HepG2 (cell line): ENCODE measurements around the gene EIF4G3. TPM values are rescaled to one million over a fixed set of nuclear protein-coding genes. Genes with fewer than 3 reads are reported as not detected.

Experiments used
- FOSL2 ChIP-seq: sonication (generic); formaldehyde crosslinking; IDR thresholded peaks from 2 replicates; pipeline ENCODE4 v1.4.0; 2020; ENCODE audit warnings: missing genetic modification reagents
- HMG20B ChIP-seq: conservative IDR thresholded peaks from 2 replicates; pipeline ENCODE4 v1.6.1; 2016; ENCODE audit warnings: missing genetic modification reagents, missing compliant biosample characterization
- KDM2A ChIP-seq: sonication (generic); formaldehyde crosslinking; IDR thresholded peaks from 2 replicates; pipeline ENCODE4 v1.4.0; 2020; ENCODE audit warnings: low read depth, missing genetic modification reagents, borderline replicate concordance
- MBNL3 ChIP-seq: fragments of 250-450 bp; sonication (Bioruptor Pico); conservative IDR thresholded peaks from 2 replicates; pipeline ENCODE4 v1.8.0; 2022; ENCODE audit warnings: mild to moderate bottlenecking, inconsistent platforms
- MNT ChIP-seq: fragments of 450-650 bp; IDR thresholded peaks from 2 replicates; pipeline ENCODE4 v1.6.1; 2016
- MXI1 ChIP-seq: IDR thresholded peaks from 3 replicates; pipeline ENCODE4 v1.6.1; 2012; ENCODE audit warnings: low read depth, low read length, inconsistent platforms, borderline replicate concordance
- NFE2L1 ChIP-seq: sonication (generic); formaldehyde crosslinking; IDR thresholded peaks from 2 replicates; pipeline ENCODE4 v1.4.0; 2020; ENCODE audit warnings: missing genetic modification reagents, mild to moderate bottlenecking, borderline replicate concordance
- NR2F6 ChIP-seq, 2 experiments: IDR thresholded peaks; 2 replicates each; pipeline ENCODE4 v1.6.1; 2016; ENCODE audit warnings: antibody characterized with exemption in 1 of 2, mild to moderate bottlenecking in 1 of 2
- PRPF4 ChIP-seq: fragments of 200-400 bp; formaldehyde crosslinking; IDR thresholded peaks from 2 replicates; pipeline ENCODE4 v1.6.1; 2016; ENCODE audit warnings: low read length, low read depth; ENCODE audit not compliant: poor library complexity, severe bottlenecking
- SMC3 ChIP-seq: IDR thresholded peaks from 2 replicates; pipeline ENCODE4 v1.6.1; 2011; ENCODE audit warnings: low read length, improper control_type of control experiment
- TMF1 ChIP-seq: sonication (generic); formaldehyde crosslinking; IDR thresholded peaks from 2 replicates; pipeline ENCODE4 v1.8.1; 2022; ENCODE audit warnings: low read depth, missing genetic modification reagents
- ZNF143 ChIP-seq: sonication (generic); formaldehyde crosslinking; IDR thresholded peaks from 2 replicates; pipeline ENCODE4 v1.4.0; 2020; ENCODE audit warnings: missing genetic modification reagents
- ZNF235 ChIP-seq: sonication (generic); formaldehyde crosslinking; IDR thresholded peaks from 2 replicates; pipeline ENCODE4 v1.8.1; 2023; ENCODE audit warnings: mild to moderate bottlenecking, missing genetic modification reagents, borderline replicate concordance
- ZNF264 ChIP-seq: sonication (generic); formaldehyde crosslinking; IDR thresholded peaks from 2 replicates; pipeline ENCODE4 v1.4.0; 2020; ENCODE audit warnings: missing genetic modification reagents
- ZNF326 ChIP-seq: sonication (generic); formaldehyde crosslinking; IDR thresholded peaks from 2 replicates; pipeline ENCODE4 v1.4.0; 2020; ENCODE audit warnings: missing genetic modification reagents, borderline replicate concordance
- ZNF512B ChIP-seq: sonication (generic); formaldehyde crosslinking; IDR thresholded peaks from 2 replicates; pipeline ENCODE4 v1.5.1; 2020; ENCODE audit warnings: missing genetic modification reagents, mild to moderate bottlenecking, borderline replicate concordance
- ZNF552 ChIP-seq: sonication (generic); formaldehyde crosslinking; IDR thresholded peaks from 2 replicates; pipeline ENCODE4 v1.9.0; 2022; ENCODE audit warnings: missing genetic modification reagents, mild to moderate bottlenecking, borderline replicate concordance
- ZNF597 ChIP-seq: sonication (generic); formaldehyde crosslinking; IDR thresholded peaks from 2 replicates; pipeline ENCODE4 v1.5.0; 2020; ENCODE audit warnings: missing genetic modification reagents
- ZNF7 ChIP-seq: IDR thresholded peaks from 2 replicates; pipeline ENCODE4 v1.6.1; 2016; ENCODE audit warnings: missing biosample characterization, missing genetic modification reagents
- ZNF709 ChIP-seq: sonication (generic); formaldehyde crosslinking; IDR thresholded peaks from 2 replicates; pipeline ENCODE4 v1.5.0; 2020; ENCODE audit warnings: mild to moderate bottlenecking, missing genetic modification reagents
- ZNF790 ChIP-seq: sonication (generic); formaldehyde crosslinking; IDR thresholded peaks from 2 replicates; pipeline ENCODE4 v1.8.0; 2022; ENCODE audit warnings: missing genetic modification reagents, mild to moderate bottlenecking, borderline replicate concordance
- polyA plus RNA-seq, 8 experiments: library from polyadenylated mRNA; depleted of rRNA in 3 of 8; stranded (reverse) in 7 of 8; unstranded in 1 of 8; fragments of >200 nt; fragmentation: Illumina TruSeq in 4 of 8; extraction: Trizol in 4 of 8; gene quantifications; 2 replicates each; pipeline versions ENCODE4 v1.2.1 to v1.2.3, GENCODE V29; 2011 to 2016; ENCODE audit warnings: low read depth in 4 of 8, missing spikeins in 1 of 8, mixed read lengths in 1 of 8; ENCODE audit not compliant: insufficient read depth in 1 of 8
- total RNA-seq, 5 experiments: library from RNA; depleted of rRNA; stranded (reverse); fragments of >200 nt; fragmentation: Illumina TruSeq; extraction: Trizol; gene quantifications; 2 replicates each; pipeline ENCODE4 v1.2.3, GENCODE V29; 2016; ENCODE audit warnings: low read depth in 1 of 5
- TF ChIP-seq, protein P1 (sequence below): sonication (generic); formaldehyde crosslinking; IDR thresholded peaks from 2 replicates; pipeline ENCODE4 v1.9.0; 2021; ENCODE audit warnings: missing genetic modification reagents, borderline replicate concordance

The EIF4G3 gene
- total and polyA plus RNA-seq, 2 of the 13 experiments (the other 11 are each of a cell fraction or from before 2014, with no cell fraction given) = 22.2 to 27.6 TPM

DNA sequence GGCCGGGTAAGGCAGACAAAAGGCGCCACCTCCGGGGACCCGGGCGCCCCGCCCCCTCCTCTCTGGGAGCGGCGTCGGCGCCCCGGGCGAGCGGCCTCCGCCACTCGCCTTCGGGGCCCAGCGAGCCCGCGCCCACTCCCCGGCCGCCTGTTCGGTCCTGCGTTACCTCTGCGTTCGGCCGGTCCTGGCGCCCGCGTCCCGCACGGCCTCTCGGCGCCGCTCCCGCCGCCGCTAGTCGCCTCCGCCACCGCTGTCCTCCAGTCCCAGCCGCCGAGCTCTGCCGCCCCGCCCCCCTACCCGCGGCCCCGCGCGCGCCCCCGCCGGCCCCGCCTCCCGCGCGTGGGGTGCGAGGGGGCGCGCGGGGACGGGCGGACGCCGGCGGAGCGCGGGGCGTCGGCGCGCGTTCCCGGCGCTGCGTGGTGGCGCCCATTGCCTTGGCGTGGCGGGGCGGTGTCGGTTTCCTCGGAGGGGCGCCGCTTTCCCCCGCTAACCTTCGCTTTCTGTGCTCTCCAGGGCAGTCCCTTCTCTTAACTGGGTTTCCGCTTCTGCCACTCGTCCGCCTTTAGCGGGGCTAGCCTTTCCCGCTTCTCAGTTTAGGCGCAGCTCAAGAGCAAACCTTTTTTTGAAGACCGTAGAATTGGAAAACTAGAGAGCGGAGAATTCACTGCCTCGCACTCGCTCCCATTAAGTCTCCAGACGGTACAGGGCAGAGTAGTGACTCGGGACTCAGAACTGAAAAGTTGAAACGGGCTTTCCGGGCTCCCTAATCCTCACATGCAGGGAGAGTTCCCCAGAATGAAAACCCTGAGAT is 389.5 kb downstream of the EIF4G3 start, which contains the start of gene HP1BP3 (continued):
- TF ChIP-seq, protein P1, sequence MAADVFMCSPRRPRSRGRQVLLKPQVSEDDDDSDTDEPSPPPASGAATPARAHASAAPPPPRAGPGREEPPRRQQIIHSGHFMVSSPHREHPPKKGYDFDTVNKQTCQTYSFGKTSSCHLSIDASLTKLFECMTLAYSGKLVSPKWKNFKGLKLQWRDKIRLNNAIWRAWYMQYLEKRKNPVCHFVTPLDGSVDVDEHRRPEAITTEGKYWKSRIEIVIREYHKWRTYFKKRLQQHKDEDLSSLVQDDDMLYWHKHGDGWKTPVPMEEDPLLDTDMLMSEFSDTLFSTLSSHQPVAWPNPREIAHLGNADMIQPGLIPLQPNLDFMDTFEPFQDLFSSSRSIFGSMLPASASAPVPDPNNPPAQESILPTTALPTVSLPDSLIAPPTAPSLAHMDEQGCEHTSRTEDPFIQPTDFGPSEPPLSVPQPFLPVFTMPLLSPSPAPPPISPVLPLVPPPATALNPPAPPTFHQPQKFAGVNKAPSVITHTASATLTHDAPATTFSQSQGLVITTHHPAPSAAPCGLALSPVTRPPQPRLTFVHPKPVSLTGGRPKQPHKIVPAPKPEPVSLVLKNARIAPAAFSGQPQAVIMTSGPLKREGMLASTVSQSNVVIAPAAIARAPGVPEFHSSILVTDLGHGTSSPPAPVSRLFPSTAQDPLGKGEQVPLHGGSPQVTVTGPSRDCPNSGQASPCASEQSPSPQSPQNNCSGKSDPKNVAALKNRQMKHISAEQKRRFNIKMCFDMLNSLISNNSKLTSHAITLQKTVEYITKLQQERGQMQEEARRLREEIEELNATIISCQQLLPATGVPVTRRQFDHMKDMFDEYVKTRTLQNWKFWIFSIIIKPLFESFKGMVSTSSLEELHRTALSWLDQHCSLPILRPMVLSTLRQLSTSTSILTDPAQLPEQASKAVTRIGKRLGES = no peak
- TF ChIP-seq HMG20B (CRISPR knock-in tag) = no peak
- no peak for TF ChIP-seq ZNF790 (CRISPR knock-in tag)
- TF ChIP-seq SMC3 = no peak
- TF ChIP-seq ZNF264 (CRISPR knock-in tag) = no peak; the same call in 1 of the 2 replicates
- TF ChIP-seq TMF1 (CRISPR knock-in tag) = no peak
- no peak for TF ChIP-seq ZNF512B (CRISPR knock-in tag)
- TF ChIP-seq ZNF7 (CRISPR knock-in tag) = no peak
- TF ChIP-seq ZNF552 (CRISPR knock-in tag) = no peak
- no peak for TF ChIP-seq MNT
- peak; percentile 42; the same call in 1 of the 3 replicates for TF ChIP-seq MXI1
- TF ChIP-seq PRPF4 = no peak
- no peak; the same call in 1 of the 2 replicates for TF ChIP-seq KDM2A (CRISPR knock-in tag)
- TF ChIP-seq ZNF597 = no peak
- no peak for TF ChIP-seq ZNF709 (CRISPR knock-in tag)
- TF ChIP-seq ZNF235 (CRISPR knock-in tag) = no peak
- TF ChIP-seq NR2F6 (IDR thresholded peaks at IDR 0.05) = no peak
- TF ChIP-seq NR2F6 (CRISPR knock-in tag; IDR thresholded peaks at IDR 0.05) = no peak
- TF ChIP-seq MBNL3 (CRISPR knock-in tag) = no peak
- no peak for TF ChIP-seq NFE2L1
- no peak for TF ChIP-seq ZNF326 (CRISPR knock-in tag)
- TF ChIP-seq FOSL2 (CRISPR knock-in tag) = no peak; the same call in 1 of the 2 replicates
- TF ChIP-seq ZNF143 (CRISPR knock-in tag) = no peak
